HepG2 (cell line): ENCODE measurements around the gene PLAC9. TPM values are rescaled to one million over a fixed set of nuclear protein-coding genes. Genes with fewer than 3 reads are reported as not detected.

ENCODE experiments used
- ATAC-seq: fragments of 200-7000 bp; cut with Tn5 transposase; 3 replicates; pipeline ENCODE4 v1.9.1; 2020; ENCODE audit warnings: mild to moderate bottlenecking, moderate library complexity
- BruUV-seq: library from RNA; stranded (reverse); fragments of 400-500 nt; replicated peaks from 2 replicates; lab custom pipeline; 2021; lab: Mats Ljungman, UMichigan
- CTCF ChIA-PET: fragments of 300-600 bp; formaldehyde crosslinking; extraction: SDS; loops from one replicate; lab custom pipeline; 2021; ENCODE audit warnings: low total read pairs, inconsistent platforms, low intra/inter-chr PET ratio; lab: Yijun Ruan, JAX
- POLR2A ChIA-PET: fragments of 350-600 bp; sonication (Branson Sonifier 250); formaldehyde crosslinking; loops from one replicate; lab custom pipeline; 2020; ENCODE audit warnings: antibody characterized with exemption, inconsistent platforms; lab: Yijun Ruan, JAX
- DNase-seq: peaks from one replicate; pipeline ENCODE4 v3.0.0-alpha.2; 2015; ENCODE audit warnings: low spot score
- FAIRE-seq: peaks from 3 replicates; lab custom pipeline; 2011; peaks lifted over from hg19 to GRCh38; lab: Jason Lieb, UNC
- H2AFZ ChIP-seq: one replicate; pipeline ENCODE4 v1.6.1; 2011; ENCODE audit warnings: low read length, inconsistent platforms
- H3K27ac ChIP-seq: fragments of 300-600 bp; 3 replicates; pipeline ENCODE4 v1.8.0; 2011; ENCODE audit warnings: mixed run types, mild to moderate bottlenecking, mixed read lengths, low read length, inconsistent platforms; ENCODE audit not compliant: insufficient read depth; ENCODE audit errors: extremely low read length
- H3K27me3 ChIP-seq, 2 experiments: fragments of 200-600 bp in 1 of 2; 2 replicates in 1 of 2; 3 replicates in 1 of 2; pipeline versions ENCODE4 v1.6.0 to v1.8.0; 2011; ENCODE audit warnings: low read length in 2 of 2, mild to moderate bottlenecking in 2 of 2, moderate library complexity in 2 of 2, inconsistent platforms in 1 of 2; ENCODE audit not compliant: insufficient read depth in 2 of 2, control insufficient read depth in 1 of 2
- H3K36me3 ChIP-seq, 2 experiments: fragments of 200-600 bp in 1 of 2; replicated peaks in 1 of 2; 2 replicates in 1 of 2; 3 replicates in 1 of 2; pipeline versions ENCODE4 v1.5.1 to v1.8.0; 2011; ENCODE audit warnings: low read length in 2 of 2, inconsistent platforms in 1 of 2; ENCODE audit not compliant: insufficient read depth in 2 of 2, control insufficient read depth in 1 of 2
- H3K4me1 ChIP-seq: 2 replicates; pipeline ENCODE4 v1.5.1; 2012; ENCODE audit warnings: low read length, inconsistent platforms; ENCODE audit not compliant: insufficient read depth
- H3K4me2 ChIP-seq: 2 replicates; pipeline ENCODE4 v1.6.0; 2011; ENCODE audit warnings: low read depth, low read length, inconsistent platforms
- H3K4me3 ChIP-seq, 3 experiments: fragments of 200-600 bp in 1 of 3; sonication (generic), shearing (Covaris generic) in 1 of 3; replicated peaks in 1 of 3; 2 replicates each; pipeline ENCODE4 v1.5.1; 2011 to 2016; ENCODE audit warnings: low read length in 3 of 3, inconsistent platforms in 2 of 3, low read depth in 2 of 3, mild to moderate bottlenecking in 2 of 3, control low read depth in 1 of 3, mixed read lengths in 1 of 3; ENCODE audit not compliant: insufficient read depth in 1 of 3
- H3K79me2 ChIP-seq: one replicate; pipeline ENCODE4 v1.6.1; 2011; ENCODE audit warnings: low read length, inconsistent platforms; ENCODE audit not compliant: insufficient read depth
- H3K9ac ChIP-seq: 2 replicates; pipeline ENCODE4 v1.6.0; 2011; ENCODE audit warnings: mild to moderate bottlenecking, low read depth, low read length, inconsistent platforms; ENCODE audit not compliant: insufficient read depth
- H3K9me3 ChIP-seq: 2 replicates; pipeline ENCODE4 v1.5.1; 2012; ENCODE audit warnings: mild to moderate bottlenecking, low read length
- H4K20me1 ChIP-seq: 2 replicates; pipeline ENCODE4 v1.6.0; 2011; ENCODE audit warnings: inconsistent platforms, mild to moderate bottlenecking, low read length, moderate library complexity; ENCODE audit not compliant: insufficient read depth
- AFF4 ChIP-seq: sonication (generic); formaldehyde crosslinking; IDR thresholded peaks from 2 replicates; pipeline ENCODE4 v1.4.0; 2020; ENCODE audit warnings: missing genetic modification reagents
- ARID3A ChIP-seq: IDR thresholded peaks from 2 replicates; pipeline ENCODE4 v1.6.1; 2012; ENCODE audit warnings: low read depth, low read length, improper control_type of control experiment
- FOXK1 ChIP-seq: sonication (generic); formaldehyde crosslinking; IDR thresholded peaks from 2 replicates; pipeline ENCODE4 v1.4.0; 2020; ENCODE audit warnings: low read depth, missing genetic modification reagents, borderline replicate concordance
- ISX ChIP-seq: sonication (generic); formaldehyde crosslinking; conservative IDR thresholded peaks from 2 replicates; pipeline ENCODE4 v1.5.0; 2020; ENCODE audit warnings: missing genetic modification reagents
- MAFF ChIP-seq: IDR thresholded peaks from 2 replicates; pipeline ENCODE4 v1.6.1; 2011; ENCODE audit warnings: low read depth, low read length, improper control_type of control experiment
- MAFK ChIP-seq, 2 experiments: IDR thresholded peaks in 1 of 2; conservative IDR thresholded peaks in 1 of 2; 2 replicates each; pipeline ENCODE4 v1.6.1; 2011; ENCODE audit warnings: improper control_type of control experiment in 2 of 2, low read length in 2 of 2
- NR2F6 ChIP-seq, 2 experiments: IDR thresholded peaks; 2 replicates each; pipeline ENCODE4 v1.6.1; 2016; ENCODE audit warnings: antibody characterized with exemption in 1 of 2, mild to moderate bottlenecking in 1 of 2
- RFX1 ChIP-seq: fragments of 450-650 bp; IDR thresholded peaks from 2 replicates; pipeline ENCODE4 v1.6.1; 2017
- RFX3 ChIP-seq: IDR thresholded peaks from 2 replicates; pipeline ENCODE4 v1.6.1; 2016; ENCODE audit warnings: missing biosample characterization, missing genetic modification reagents
- TEAD3 ChIP-seq: optimal IDR thresholded peaks from 2 replicates; pipeline ENCODE3; 2016; ENCODE audit warnings: borderline replicate concordance
- TOPORS ChIP-seq: sonication (generic); formaldehyde crosslinking; IDR thresholded peaks from 2 replicates; pipeline ENCODE4 v1.8.0; 2023; ENCODE audit warnings: mild to moderate bottlenecking, missing genetic modification reagents
- ZEB1 ChIP-seq: IDR thresholded peaks from 2 replicates; pipeline ENCODE4 v1.6.1; 2012; ENCODE audit warnings: mild to moderate bottlenecking, low read depth, inconsistent platforms; ENCODE audit not compliant: insufficient replicate concordance
- ZNF557 ChIP-seq: sonication (generic); formaldehyde crosslinking; IDR thresholded peaks from 2 replicates; pipeline ENCODE4 v1.4.0; 2020; ENCODE audit warnings: missing genetic modification reagents
- ZNF660 ChIP-seq: sonication (generic); formaldehyde crosslinking; IDR thresholded peaks from 2 replicates; pipeline ENCODE4 v1.5.1; 2020; ENCODE audit warnings: mild to moderate bottlenecking, low read depth, missing genetic modification reagents, borderline replicate concordance
- ZNF720 ChIP-seq: sonication (generic); formaldehyde crosslinking; IDR thresholded peaks from 2 replicates; pipeline ENCODE4 v1.4.0; 2020; ENCODE audit warnings: missing genetic modification reagents
- ZNF768 ChIP-seq: sonication (generic); formaldehyde crosslinking; IDR thresholded peaks from 2 replicates; pipeline ENCODE4 v1.4.0; 2020; ENCODE audit warnings: missing genetic modification reagents
- WGBS: methylation state at CpG from one replicate; pipeline ENCODE4 v1.1.6; 2017; ENCODE audit warnings: low lambda C conversion rate; 5-methylcytosine and 5-hydroxymethylcytosine counted together
- in situ Hi-C: cut with HindIII; loops from 2 replicates; pipeline ENCODE4 v1.10.0; 2017; ENCODE audit warnings: low pct_unique_long_range_greater_than_20kb; ENCODE audit not compliant: extremely low pct_ligation_motif_present
- intact Hi-C: fragments of 100-400 bp; cut with micrococcal nuclease; formaldehyde crosslinking; loops from one replicate; pipeline ENCODE4 v1.10.0; 2022; ENCODE audit not compliant: unreplicated experiment
- polyA plus RNA-seq, 8 experiments: library from polyadenylated mRNA; depleted of rRNA in 3 of 8; stranded (reverse) in 7 of 8; unstranded in 1 of 8; fragments of >200 nt; fragmentation: Illumina TruSeq in 4 of 8; extraction: Trizol in 4 of 8; gene quantifications; 2 replicates each; pipeline versions ENCODE4 v1.2.1 to v1.2.3, GENCODE V29; 2011 to 2016; ENCODE audit warnings: low read depth in 4 of 8, missing spikeins in 1 of 8, mixed read lengths in 1 of 8; ENCODE audit not compliant: insufficient read depth in 1 of 8
- total RNA-seq, 5 experiments: library from RNA; depleted of rRNA; stranded (reverse); fragments of >200 nt; fragmentation: Illumina TruSeq; extraction: Trizol; gene quantifications; 2 replicates each; pipeline ENCODE4 v1.2.3, GENCODE V29; 2016; ENCODE audit warnings: low read depth in 1 of 5

PLAC9 gene
- total and polyA plus RNA-seq, 2 of the 13 experiments (the other 11 are each of a cell fraction or from before 2014, with no cell fraction given), result not detected

GRCh38 chr10:80104066-80104926 is 28.2 kb upstream of the PLAC9 start:
- Histone ChIP-seq H3K27me3 (no peaks in the 10 kb centered on the region), H4K20me1 (no peaks in the 10 kb centered on the region), H3K4me3 (no peak overlapping the region), H2AFZ (no peak overlapping the region), H3K36me3 (no peaks in the 10 kb centered on the region), H3K79me2 (no peaks in the 10 kb centered on the region), H3K4me1 (peaks cover 22% of the 10 kb centered on the region; the same call in 1 of the 2 replicates), H3K9me3 (no peaks in the 10 kb centered on the region), H3K27ac (no peak overlapping the region), H3K9ac (no peak overlapping the region), H3K4me2 (no peak overlapping the region)
- ATAC-seq (peak; percentile 71), FAIRE-seq (no peak), DNase-seq (peak; percentile 16)
- in situ Hi-C loops, result no loop called here
- ChIA-PET POLR2A (interaction anchor here (0.8 kb wide), 1 partner anchor 25 kb away, joined by 4 read pairs; the partner anchor contains the start of gene TMEM254), CTCF (no interaction called here)
- 43% methylated on average over 9 of the region's 10 CpGs for WGBS
- BruUV-seq, result no TSS peak
- intact Hi-C loops, result no loop called here
- peak; percentile 53; the same call in 1 of the 2 replicates for TF ChIP-seq RFX3
- TF ChIP-seq ISX (CRISPR knock-in tag), result no peak
- TF ChIP-seq ZEB1, result no peak
- TF ChIP-seq TEAD3, result no peak
- TF ChIP-seq ARID3A, result 0 out of 2 replicates have a peak, but pooled peaks have one; percentile 14
- peak; percentile 72 for TF ChIP-seq MAFF
- TF ChIP-seq AFF4 (CRISPR knock-in tag), result no peak
- TF ChIP-seq FOXK1 (CRISPR knock-in tag), result no peak
- TF ChIP-seq ZNF720 (CRISPR knock-in tag), result no peak
- TF ChIP-seq ZNF660 (CRISPR knock-in tag), result no peak
- TF ChIP-seq TOPORS (CRISPR knock-in tag), result no peak
- no peak for TF ChIP-seq ZNF557 (CRISPR knock-in tag)
- TF ChIP-seq MAFK (conservative IDR thresholded peaks at IDR 0.05 in 1 of 2, IDR thresholded peaks at IDR 0.05 in 1 of 2; ENCODE audit: low read length in 2 of 2), result peak; percentile 65 to 75; a peak in 3 of 4 replicates
- no peak for TF ChIP-seq ZNF768 (CRISPR knock-in tag)
- peak; percentile 43; the same call in 1 of the 2 replicates for TF ChIP-seq RFX1
- no peak for TF ChIP-seq NR2F6 (IDR thresholded peaks at IDR 0.05)
- TF ChIP-seq NR2F6 (CRISPR knock-in tag; IDR thresholded peaks at IDR 0.05), result no peak
